NCI-H2227 treated with DMSO at 0.1 percent for 48 hours (cell line): Measurements from ENCODE around the gene BPHL.
A peak's percentile ranks its signal among the peaks of the same experiment; 100 is the strongest.
"Not testable (repeated sequence)": the region's sequence is repeated elsewhere in the genome, so short reads cannot be mapped to it uniquely, and the experiment has no call there.

Source experiments
- DNase-seq: peaks from one replicate; lab custom pipeline; 2025; lab: John Stamatoyannopoulos, UW

BPHL gene

DNA sequence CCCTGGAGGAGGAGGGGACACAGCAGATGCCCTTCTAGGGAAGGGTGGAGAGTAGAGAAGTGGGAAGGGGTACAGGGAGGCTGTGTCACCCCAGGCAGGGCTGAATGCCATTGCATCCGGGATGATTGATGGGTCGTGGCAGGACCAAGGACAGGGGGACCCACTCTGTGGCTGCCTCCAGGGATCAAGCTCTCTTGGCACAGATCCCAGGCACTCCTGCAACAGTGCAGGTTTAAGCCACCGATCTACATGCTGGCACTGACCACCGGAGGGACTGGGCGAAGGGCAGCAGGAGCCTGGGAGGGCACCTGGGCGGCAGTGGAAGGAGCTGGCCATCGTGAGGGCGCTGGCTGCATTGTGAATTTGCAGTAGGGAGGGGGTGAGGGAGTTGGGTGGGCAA, 61.4 kb downstream of the BPHL start:
- not testable (repeated sequence) for DNase-seq

- no peak for DNase-seq
These were observed 62.6 kb downstream of the BPHL start for GRCh38 chr6:3181105-3181504.

- no peak for DNase-seq
These were observed 64.6 kb downstream of the BPHL start for GRCh38 chr6:3183066-3183465.

GRCh38 chr6:3186974-3187382, 68.5 kb downstream of the BPHL start:
- DNase-seq, result no peak

- DNase-seq, result no peak
These were observed 69.8 kb downstream of the BPHL start for GRCh38 chr6:3188262-3188661.

DNA sequence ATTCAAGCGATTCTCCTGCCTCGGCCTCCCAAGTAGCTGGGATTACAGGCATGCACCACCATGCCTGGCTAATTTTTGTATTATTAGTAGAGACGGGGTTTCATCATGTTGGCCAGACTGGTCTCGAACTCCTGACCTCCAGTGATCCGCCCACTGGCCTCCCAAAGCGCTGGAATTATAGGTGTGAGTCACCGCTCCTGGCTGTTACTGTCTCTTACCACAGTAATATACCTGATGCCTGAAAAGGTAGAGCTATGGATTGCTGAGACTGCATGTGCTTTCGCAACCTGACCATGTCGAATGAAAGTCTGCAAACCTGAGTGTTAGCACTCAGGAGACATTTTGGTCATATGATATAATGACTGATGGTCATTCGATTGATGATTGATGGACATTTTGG, 70.7 kb downstream of the BPHL start:
- DNase-seq, result not testable (repeated sequence)

- DNase-seq, result no peak
These were observed 71.5 kb downstream of the BPHL start for GRCh38 chr6:3190056-3190455.

DNA sequence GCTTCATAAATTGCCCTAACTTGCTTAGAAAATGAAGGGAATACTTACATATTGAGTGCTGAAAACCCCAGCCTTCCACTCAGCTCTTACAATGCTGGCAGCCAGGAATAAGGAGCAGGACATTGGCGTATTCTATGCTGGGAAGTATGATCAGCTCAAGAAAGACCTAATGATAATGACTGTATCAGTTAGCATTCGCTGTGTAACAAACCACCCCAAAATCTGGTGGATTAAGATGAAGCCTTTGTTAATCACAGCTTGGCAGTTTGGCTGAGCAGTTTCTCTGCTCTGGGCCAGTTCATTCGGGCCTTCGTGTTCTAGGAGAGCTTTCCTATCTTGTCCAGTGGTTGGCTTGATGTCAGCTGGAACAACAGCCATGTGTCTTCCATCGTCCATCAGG, 72.3 kb downstream of the BPHL start:
- no peak for DNase-seq

GRCh38 chr6:3193102-3193849, 74.8 kb downstream of the BPHL start:
- no peak for DNase-seq

DNA sequence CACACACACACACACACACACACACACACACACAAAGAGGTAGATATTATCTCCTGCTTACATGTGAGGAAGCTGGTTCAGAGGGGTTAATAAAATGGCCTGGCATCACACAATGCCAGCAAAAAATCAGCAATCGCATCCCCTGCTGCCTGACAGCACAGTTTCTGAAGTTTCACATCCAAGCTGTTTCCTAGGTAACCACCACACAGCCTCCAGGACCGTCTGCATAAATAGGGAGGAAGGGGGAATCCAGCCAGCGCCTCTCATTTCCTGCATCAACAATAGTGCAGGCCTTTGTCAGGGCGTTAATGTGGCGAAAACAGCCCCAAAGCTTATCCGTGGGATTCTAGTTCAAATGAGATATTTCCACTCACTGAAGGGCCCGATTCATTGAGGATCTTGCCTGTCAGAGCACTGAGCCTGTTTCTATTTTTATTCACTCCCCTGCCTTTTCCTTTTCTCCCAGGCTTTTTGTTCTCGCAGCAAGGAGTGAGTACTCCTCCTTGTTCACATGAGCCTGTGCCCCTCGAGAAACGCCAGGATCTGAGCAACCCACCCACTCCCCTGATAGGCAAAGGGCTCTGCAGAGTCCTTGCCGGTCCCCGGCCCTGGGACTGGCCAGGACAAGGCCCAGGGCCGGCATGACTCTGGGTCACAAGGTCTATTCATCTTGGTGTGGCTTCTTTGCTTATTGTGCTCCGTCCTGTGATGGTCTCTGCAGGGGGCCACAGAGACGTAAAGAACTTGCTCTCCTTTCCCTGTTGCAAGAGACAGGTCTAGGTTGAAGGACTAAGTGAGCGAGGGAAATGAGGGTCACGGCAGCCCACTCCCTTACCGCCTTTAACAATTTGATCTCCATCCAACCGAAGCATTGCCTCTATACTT, 76.3 kb downstream of the BPHL start:
- peak; percentile 80 for DNase-seq

DNA sequence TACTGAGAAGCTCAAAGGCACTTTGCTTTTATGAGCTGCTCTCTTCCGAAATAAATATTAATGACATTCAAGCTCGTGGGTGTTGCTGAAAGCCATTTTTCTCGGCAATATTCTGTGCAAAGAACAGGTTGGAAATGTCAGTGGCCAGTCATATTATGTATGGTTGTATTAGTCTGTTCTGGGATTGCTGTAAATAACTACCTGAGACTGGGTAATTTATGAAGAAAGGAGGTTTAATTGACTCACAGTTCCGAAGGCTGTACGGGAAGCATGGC, 76.8 kb downstream of the BPHL start:
- no peak for DNase-seq

DNA sequence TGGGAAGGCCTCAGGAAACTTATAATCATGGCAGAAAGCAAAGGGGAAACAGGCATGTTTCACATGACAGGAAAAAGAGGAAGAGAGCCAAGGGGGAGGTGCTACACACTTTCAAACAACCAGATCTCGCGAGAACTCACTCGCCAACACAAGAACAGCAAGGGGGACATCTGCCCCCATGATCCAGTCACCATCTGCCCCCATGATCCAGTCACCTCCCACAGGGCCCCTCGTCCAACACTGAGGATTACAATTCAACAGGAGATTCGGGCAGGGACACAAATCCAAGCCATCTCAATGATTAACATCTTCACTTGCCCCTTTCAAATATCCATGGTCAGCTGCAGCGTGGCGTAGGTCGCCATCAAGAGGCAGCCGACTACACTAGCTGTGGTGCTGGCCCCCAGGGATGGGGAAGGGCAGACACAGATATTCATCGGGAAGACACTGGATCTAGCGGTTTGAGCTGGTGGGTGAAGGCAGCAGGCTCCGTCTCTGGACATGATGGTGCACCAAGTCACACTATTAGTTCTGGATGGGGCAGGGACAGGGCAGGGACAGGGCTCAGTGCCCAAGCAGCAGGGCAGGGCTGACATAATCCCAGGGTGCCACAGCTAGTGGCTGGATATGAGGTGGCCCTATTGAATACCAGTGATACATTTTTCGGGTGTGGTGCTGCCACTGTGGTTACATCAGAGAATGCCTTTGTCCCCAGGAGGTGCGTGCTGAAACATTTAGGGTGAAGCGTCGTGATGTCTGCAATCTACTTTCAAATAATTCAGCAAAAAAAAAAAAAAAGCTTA, 77.4 kb downstream of the BPHL start:
- DNase-seq, result peak; percentile 91

DNA sequence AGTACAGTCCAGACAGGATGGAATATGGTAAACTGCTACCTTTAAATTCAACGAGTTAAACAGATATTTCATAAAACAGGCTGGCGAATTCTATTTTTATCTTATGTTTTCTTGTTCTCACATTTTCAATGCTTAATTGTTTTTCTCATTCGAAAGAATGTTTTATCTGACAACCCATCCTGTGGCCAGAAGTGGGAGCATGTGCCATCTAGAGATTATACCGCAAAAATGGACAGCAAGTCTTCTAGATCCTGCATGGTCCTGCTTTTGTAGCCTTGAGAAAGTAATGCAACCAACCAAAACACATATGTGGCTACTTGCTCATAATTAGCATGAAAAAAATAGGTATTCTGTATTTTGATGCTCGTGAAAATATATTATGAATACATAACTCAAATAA, 78.3 kb downstream of the BPHL start:
- no peak for DNase-seq

DNA sequence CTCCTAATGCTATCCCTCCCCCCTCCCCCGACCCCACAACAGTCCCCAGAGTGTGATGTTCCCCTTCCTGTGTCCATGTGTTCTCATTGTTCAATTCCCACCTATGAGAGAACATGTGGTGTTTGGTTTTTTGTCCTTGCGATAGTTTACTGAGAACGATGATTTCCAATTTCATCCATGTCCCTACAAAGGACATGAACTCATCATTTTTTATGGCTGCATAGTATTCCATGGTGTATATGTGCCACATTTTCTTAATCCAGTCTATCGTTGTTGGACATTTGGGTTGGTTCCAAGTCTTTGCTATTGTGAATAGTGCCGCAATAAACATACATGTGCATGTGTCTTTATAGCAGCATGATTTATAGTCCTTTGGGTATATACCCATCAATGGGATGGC, 79.2 kb downstream of the BPHL start:
- not testable (repeated sequence) for DNase-seq

- no peak for DNase-seq
These were observed 80.9 kb downstream of the BPHL start for GRCh38 chr6:3199382-3199781.

DNA sequence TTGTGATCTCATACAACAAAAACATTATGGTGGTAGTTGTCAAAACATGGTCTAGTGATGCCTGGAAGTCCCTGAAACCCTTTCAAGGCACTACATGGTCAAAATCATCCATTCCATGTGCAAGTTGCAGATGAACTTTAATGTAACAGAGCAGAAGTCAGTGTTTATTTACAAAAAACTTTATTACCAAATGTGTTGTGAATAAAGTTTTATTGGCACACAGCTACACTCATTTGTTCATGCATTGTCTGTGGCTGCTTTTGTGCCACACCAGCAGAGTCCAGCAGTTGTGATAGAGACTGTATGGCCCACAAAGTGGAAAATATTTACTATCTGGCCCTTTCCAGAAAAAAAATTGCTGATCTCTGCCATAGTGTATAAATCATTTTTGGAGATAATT, 82.2 kb downstream of the BPHL start:
- no peak for DNase-seq

DNA sequence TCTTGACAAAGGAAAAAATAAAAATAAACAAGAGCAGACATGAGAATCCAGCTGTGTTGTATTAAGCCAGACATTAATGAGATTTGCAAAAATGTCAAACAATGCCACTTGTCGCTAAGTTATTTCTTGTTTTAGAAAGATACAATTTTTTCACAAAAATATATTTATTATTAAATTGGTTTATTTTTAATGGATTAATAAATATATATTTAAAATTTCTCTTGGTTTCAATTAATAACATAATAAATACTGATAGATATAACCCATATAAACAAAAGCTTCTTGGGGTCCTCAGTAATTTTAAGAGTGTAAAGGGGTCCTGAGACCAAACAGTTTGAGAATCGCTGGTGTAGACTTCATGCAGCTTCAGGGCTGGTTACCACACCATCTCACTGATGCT, 82.9 kb downstream of the BPHL start:
- DNase-seq, result no peak
